T-helper 2 cell treated with Interferon-gamma antibody and Interleukin-4, amounts not matched to agents 5 μg/mL and 100 μg/mL, for 36 hours (primary cell): ENCODE measurements around the gene REV3L.
"Not testable (repeated sequence)": the region's sequence is repeated elsewhere in the genome, so short reads cannot be mapped to it uniquely, and the experiment has no call there.

Source experiments
- DNase-seq: peaks from one replicate; pipeline ENCODE4 v3.0.0; 2021; ENCODE audit warnings: low spot score
- H3K27ac Mint-ChIP-seq: one replicate; pipeline ENCODE4 v1.8.0; 2021; ENCODE audit warnings: mild to moderate bottlenecking, mixed read lengths
- H3K27me3 Mint-ChIP-seq: one replicate; pipeline ENCODE4 v1.8.0; 2021; ENCODE audit warnings: low read depth, mixed read lengths
- H3K36me3 Mint-ChIP-seq: one replicate; pipeline ENCODE4 v1.8.0; 2021; ENCODE audit warnings: low read depth, mixed read lengths
- H3K4me1 Mint-ChIP-seq: one replicate; pipeline ENCODE4 v1.8.0; 2021; ENCODE audit warnings: low read depth, mixed read lengths
- H3K4me3 Mint-ChIP-seq: one replicate; pipeline ENCODE4 v1.8.0; 2022; ENCODE audit warnings: mild to moderate bottlenecking, moderate library complexity, mixed read lengths
- H3K9me3 Mint-ChIP-seq: one replicate; pipeline ENCODE4 v1.8.0; 2021; ENCODE audit warnings: mixed read lengths

The REV3L gene

GRCh38 chr6:111291336-111292259 lies 191.4 kb downstream of the REV3L start:
- Mint-ChIP-seq H3K4me1 (peaks cover 28% of the 10 kb centered on the region), H3K27ac (no peak overlapping the region), H3K36me3 (peaks cover 22% of the 10 kb centered on the region), H3K4me3 (no peak overlapping the region), H3K27me3 (no peaks in the 10 kb centered on the region), H3K9me3 (no peaks in the 10 kb centered on the region)
- no peak for DNase-seq

- not testable (repeated sequence) for H3K9me3 Mint-ChIP-seq, H3K27me3 Mint-ChIP-seq, H3K4me3 Mint-ChIP-seq, H3K27ac Mint-ChIP-seq
- DNase-seq: peak; percentile 54
- Mint-ChIP-seq H3K36me3 (peaks cover 19% of the 10 kb centered on the region), H3K4me1 (peaks cover 28% of the 10 kb centered on the region)
Observed at GRCh38 chr6:111290689-111291335, 192.2 kb downstream of the REV3L start.

- DNase-seq, H3K9me3 Mint-ChIP-seq, H3K27ac Mint-ChIP-seq, H3K4me1 Mint-ChIP-seq, H3K4me3 Mint-ChIP-seq, H3K27me3 Mint-ChIP-seq: not testable (repeated sequence)
- H3K36me3 Mint-ChIP-seq: peaks cover 30% of the 10 kb centered on the region
Observed at GRCh38 chr6:111284356-111284755, 198.7 kb downstream of the REV3L start.

- no peaks in the 10 kb centered on the region for H3K27me3 Mint-ChIP-seq
- H3K36me3 Mint-ChIP-seq: peaks cover 34% of the 10 kb centered on the region
- no peak overlapping the region for H3K4me3 Mint-ChIP-seq
- DNase-seq: no peak
- no peak overlapping the region for H3K27ac Mint-ChIP-seq
- H3K4me1 Mint-ChIP-seq: no peaks in the 10 kb centered on the region
- H3K9me3 Mint-ChIP-seq: no peaks in the 10 kb centered on the region
Observed at GRCh38 chr6:111283707-111284106, 199.3 kb downstream of the REV3L start.

GRCh38 chr6:111282515-111282914 lies 200.5 kb downstream of the REV3L start:
- Mint-ChIP-seq H3K36me3 (peaks cover 46% of the 10 kb centered on the region), H3K9me3 (no peaks in the 10 kb centered on the region), H3K27me3 (no peaks in the 10 kb centered on the region), H3K27ac (no peak overlapping the region), H3K4me1 (no peaks in the 10 kb centered on the region), H3K4me3 (no peak overlapping the region)
- no peak for DNase-seq

GRCh38 chr6:111280445-111280955 lies 202.5 kb downstream of the REV3L start:
- Mint-ChIP-seq H3K27ac (no peak overlapping the region), H3K36me3 (peaks cover 63% of the 10 kb centered on the region), H3K4me1 (no peaks in the 10 kb centered on the region), H3K9me3 (peaks cover 6% of the 10 kb centered on the region), H3K4me3 (no peak overlapping the region), H3K27me3 (no peaks in the 10 kb centered on the region)
- no peak for DNase-seq

GRCh38 chr6:111278731-111279130 lies 204.3 kb downstream of the REV3L start:
- no peak for DNase-seq
- Mint-ChIP-seq H3K27me3 (no peaks in the 10 kb centered on the region), H3K4me1 (peaks cover 2% of the 10 kb centered on the region), H3K4me3 (no peak overlapping the region), H3K27ac (no peak overlapping the region), H3K36me3 (peaks cover 71% of the 10 kb centered on the region), H3K9me3 (peaks cover 20% of the 10 kb centered on the region)

GRCh38 chr6:111277819-111278218 lies 205.2 kb downstream of the REV3L start:
- H3K4me3 Mint-ChIP-seq: no peak overlapping the region
- no peaks in the 10 kb centered on the region for H3K27me3 Mint-ChIP-seq
- H3K4me1 Mint-ChIP-seq: peaks cover 4% of the 10 kb centered on the region
- H3K27ac Mint-ChIP-seq: no peak overlapping the region
- H3K36me3 Mint-ChIP-seq: peaks cover 80% of the 10 kb centered on the region
- H3K9me3 Mint-ChIP-seq: peaks cover 25% of the 10 kb centered on the region
- DNase-seq: no peak

GRCh38 chr6:111276736-111277135 lies 206.3 kb downstream of the REV3L start:
- no peak overlapping the region for H3K27ac Mint-ChIP-seq
- peaks cover 25% of the 10 kb centered on the region for H3K9me3 Mint-ChIP-seq
- H3K4me1 Mint-ChIP-seq: peaks cover 4% of the 10 kb centered on the region
- no peak overlapping the region for H3K4me3 Mint-ChIP-seq
- H3K36me3 Mint-ChIP-seq: peaks cover 80% of the 10 kb centered on the region
- H3K27me3 Mint-ChIP-seq: no peaks in the 10 kb centered on the region
- DNase-seq: no peak

GRCh38 chr6:111276335-111276734 lies 206.7 kb downstream of the REV3L start:
- Mint-ChIP-seq H3K27ac (no peak overlapping the region), H3K36me3 (peaks cover 79% of the 10 kb centered on the region), H3K4me1 (peaks cover 4% of the 10 kb centered on the region), H3K9me3 (peaks cover 25% of the 10 kb centered on the region), H3K27me3 (no peaks in the 10 kb centered on the region), H3K4me3 (no peak overlapping the region)
- DNase-seq: no peak

GRCh38 chr6:111274593-111275217 lies 208.3 kb downstream of the REV3L start:
- DNase-seq: no peak
- H3K9me3 Mint-ChIP-seq: peaks cover 25% of the 10 kb centered on the region
- no peaks in the 10 kb centered on the region for H3K27me3 Mint-ChIP-seq
- no peak overlapping the region for H3K4me3 Mint-ChIP-seq
- peaks cover 4% of the 10 kb centered on the region for H3K4me1 Mint-ChIP-seq
- no peak overlapping the region for H3K27ac Mint-ChIP-seq
- H3K36me3 Mint-ChIP-seq: peaks cover 76% of the 10 kb centered on the region

- DNase-seq: no peak
- Mint-ChIP-seq H3K27ac (no peak overlapping the region), H3K4me3 (no peak overlapping the region), H3K36me3 (peaks cover 72% of the 10 kb centered on the region), H3K4me1 (peaks cover 11% of the 10 kb centered on the region), H3K27me3 (no peaks in the 10 kb centered on the region), H3K9me3 (peaks cover 18% of the 10 kb centered on the region)
Observed at GRCh38 chr6:111270121-111270520, 212.9 kb downstream of the REV3L start.

GRCh38 chr6:111269401-111269970 lies 213.5 kb downstream of the REV3L start:
- Mint-ChIP-seq H3K36me3 (peaks cover 65% of the 10 kb centered on the region), H3K4me1 (peaks cover 11% of the 10 kb centered on the region), H3K27ac (no peak overlapping the region), H3K9me3 (peaks cover 12% of the 10 kb centered on the region), H3K27me3 (no peaks in the 10 kb centered on the region), H3K4me3 (no peak overlapping the region)
- no peak for DNase-seq
